Endodermal cell (in vitro differentiated cells): Measurements from ENCODE around the gene ENG. TPM values are rescaled to one million over a fixed set of nuclear protein-coding genes. Genes with fewer than 3 reads are reported as not detected.

Source experiments
- DNase-seq: peaks from one replicate; pipeline ENCODE4 v3.0.0-alpha.2; 2017
- H3K27ac ChIP-seq: 2 replicates; pipeline ENCODE4 v1.5.1; 2013; ENCODE audit warnings: mild to moderate bottlenecking, low read depth, low read length, moderate library complexity
- H3K27me3 ChIP-seq: 2 replicates; pipeline ENCODE4 v1.6.1; 2013; ENCODE audit warnings: mild to moderate bottlenecking, low read length, moderate library complexity; ENCODE audit not compliant: insufficient read depth, control insufficient read depth, poor library complexity, severe bottlenecking
- H3K36me3 ChIP-seq: 2 replicates; pipeline ENCODE4 v1.7.0; 2013; ENCODE audit warnings: mild to moderate bottlenecking, low read length, moderate library complexity; ENCODE audit not compliant: control insufficient read depth, insufficient read depth
- H3K4me1 ChIP-seq: one replicate; pipeline ENCODE4 v1.7.0; 2013; ENCODE audit warnings: low read length; ENCODE audit not compliant: control insufficient read depth, insufficient read depth
- H3K4me3 ChIP-seq: 2 replicates; pipeline ENCODE4 v1.5.1; 2013; ENCODE audit warnings: mild to moderate bottlenecking, low read length, moderate library complexity
- H3K9ac ChIP-seq: 2 replicates; pipeline ENCODE4 v1.6.1; 2013; ENCODE audit warnings: mild to moderate bottlenecking, low read length, moderate library complexity; ENCODE audit not compliant: poor library complexity, severe bottlenecking; ENCODE audit errors: extremely low read depth
- H3K9me3 ChIP-seq: 2 replicates; pipeline ENCODE4 v1.6.1; 2013; ENCODE audit warnings: mild to moderate bottlenecking, low read length, moderate library complexity; ENCODE audit not compliant: control insufficient read depth
- H3K27ac Mint-ChIP-seq: 2 replicates; pipeline ENCODE4 v1.8.0; 2020; ENCODE audit warnings: mixed read lengths
- H3K27me3 Mint-ChIP-seq: 2 replicates; pipeline ENCODE4 v1.8.0; 2021; ENCODE audit warnings: mild to moderate bottlenecking, mixed read lengths; ENCODE audit not compliant: insufficient read depth
- H3K36me3 Mint-ChIP-seq: 2 replicates; pipeline ENCODE4 v1.8.0; 2020; ENCODE audit warnings: low read depth, mixed read lengths
- H3K4me1 Mint-ChIP-seq: 2 replicates; pipeline ENCODE4 v1.8.0; 2020; ENCODE audit warnings: mixed read lengths
- H3K4me3 Mint-ChIP-seq: 2 replicates; pipeline ENCODE4 v1.8.0; 2020; ENCODE audit warnings: mild to moderate bottlenecking, moderate library complexity, mixed read lengths
- H3K9me3 Mint-ChIP-seq: 2 replicates; pipeline ENCODE4 v1.8.0; 2020; ENCODE audit warnings: mild to moderate bottlenecking, mixed read lengths
- CTCF ChIP-seq: fragments of 200-600 bp; sonication (generic); conservative IDR thresholded peaks from 2 replicates; pipeline ENCODE4 v1.5.0; 2021; ENCODE audit warnings: antibody characterized with exemption, mild to moderate bottlenecking
- WGBS, 2 experiments: methylation state at CpG; one replicate each; pipeline versions ENCODE4 v1.1.5 to v1.1.7; 2013; ENCODE audit warnings: missing lambda C conversion rate in 2 of 2, mixed read lengths in 1 of 2; ENCODE audit not compliant: insufficient coverage in 1 of 2, insufficient read length in 1 of 2; 5-methylcytosine and 5-hydroxymethylcytosine counted together
- total RNA-seq, 2 donors: library from RNA; stranded (reverse); fragmentation: NEBNext Ultra II Directional in 1 of 2; extraction: Animal tissue kit (Norgen Biotek cat#: 25700) in 1 of 2; gene quantifications; 2 replicates in 1 of 2; 3 replicates in 1 of 2; pipeline ENCODE4 v1.2.1, GENCODE V29; 2021

Gene ENG
- total RNA-seq, 2 donors from 2014 or later: 2.2 to 2.4 TPM

GRCh38 chr9:127773981-127774380, 80.5 kb downstream of the ENG start:
- H3K9ac ChIP-seq: no peak overlapping the region
- no peak for DNase-seq
- Mint-ChIP-seq H3K4me3 (no peak overlapping the region), H3K36me3 (no peaks in the 10 kb centered on the region), H3K9me3 (no peaks in the 10 kb centered on the region), H3K4me1 (peaks cover 8% of the 10 kb centered on the region), H3K27me3 (peaks cover 8% of the 10 kb centered on the region), H3K27ac (no peak overlapping the region)
- TF ChIP-seq CTCF: no peak
- H3K9me3 ChIP-seq: no peaks in the 10 kb centered on the region
- H3K36me3 ChIP-seq: no peaks in the 10 kb centered on the region
- H3K4me1 ChIP-seq: peaks cover 3% of the 10 kb centered on the region
- WGBS, 2 experiments: 88 to 92% methylated on average over 10 of the region's 10 CpGs
- H3K27me3 ChIP-seq: no peaks in the 10 kb centered on the region
- H3K4me3 ChIP-seq: no peak overlapping the region
- no peak overlapping the region for H3K27ac ChIP-seq

GRCh38 chr9:127773272-127773671, 81.2 kb downstream of the ENG start:
- Mint-ChIP-seq H3K36me3 (no peaks in the 10 kb centered on the region), H3K4me3 (no peak overlapping the region), H3K9me3 (no peaks in the 10 kb centered on the region), H3K27me3 (peaks cover 8% of the 10 kb centered on the region), H3K4me1 (peaks cover 8% of the 10 kb centered on the region), H3K27ac (no peak overlapping the region)
- DNase-seq: no peak
- WGBS, 2 experiments: 87 to 88% methylated on average over 2 to 3 of the region's 3 CpGs
- Histone ChIP-seq H3K4me3 (no peak overlapping the region), H3K27ac (no peak overlapping the region), H3K9ac (no peak overlapping the region), H3K27me3 (no peaks in the 10 kb centered on the region), H3K36me3 (no peaks in the 10 kb centered on the region), H3K9me3 (no peaks in the 10 kb centered on the region), H3K4me1 (peaks cover 3% of the 10 kb centered on the region)
- TF ChIP-seq CTCF: no peak

GRCh38 chr9:127772603-127773002, 81.9 kb downstream of the ENG start:
- 94 to 95% methylated on average over 4 to 5 of the region's 5 CpGs for WGBS, 2 experiments
- H3K4me1 Mint-ChIP-seq: peaks cover 8% of the 10 kb centered on the region

More at GRCh38 chr9:127772603-127773002, 81.9 kb downstream of the ENG start:
- no peak overlapping the region for H3K27ac Mint-ChIP-seq
- no peaks in the 10 kb centered on the region for H3K9me3 Mint-ChIP-seq
- Histone ChIP-seq H3K27ac (no peak overlapping the region), H3K9ac (no peak overlapping the region), H3K4me3 (no peak overlapping the region), H3K36me3 (no peaks in the 10 kb centered on the region), H3K4me1 (peaks cover 3% of the 10 kb centered on the region), H3K27me3 (no peaks in the 10 kb centered on the region), H3K9me3 (no peaks in the 10 kb centered on the region)
- H3K36me3 Mint-ChIP-seq: no peaks in the 10 kb centered on the region
- no peak for DNase-seq
- peaks cover 8% of the 10 kb centered on the region for H3K27me3 Mint-ChIP-seq
- H3K4me3 Mint-ChIP-seq: no peak overlapping the region
- no peak for TF ChIP-seq CTCF
